Erythroblast (primary cell): Measurements from ENCODE around the gene GALK1.

Source experiments
- DNase-seq, 2 experiments: peaks; one replicate each; lab custom pipeline; 2025; lab: John Stamatoyannopoulos, UW
- GATA1 ChIP-seq: IDR thresholded peaks from 2 replicates; pipeline ENCODE4 v1.6.1; 2011; ENCODE audit warnings: low read depth, mild to moderate bottlenecking, control low read depth, low read length, moderate library complexity
- POLR2A ChIP-seq: IDR thresholded peaks from 2 replicates; pipeline ENCODE4 v1.6.1; 2011; ENCODE audit warnings: mild to moderate bottlenecking, low read length

Gene GALK1

DNA sequence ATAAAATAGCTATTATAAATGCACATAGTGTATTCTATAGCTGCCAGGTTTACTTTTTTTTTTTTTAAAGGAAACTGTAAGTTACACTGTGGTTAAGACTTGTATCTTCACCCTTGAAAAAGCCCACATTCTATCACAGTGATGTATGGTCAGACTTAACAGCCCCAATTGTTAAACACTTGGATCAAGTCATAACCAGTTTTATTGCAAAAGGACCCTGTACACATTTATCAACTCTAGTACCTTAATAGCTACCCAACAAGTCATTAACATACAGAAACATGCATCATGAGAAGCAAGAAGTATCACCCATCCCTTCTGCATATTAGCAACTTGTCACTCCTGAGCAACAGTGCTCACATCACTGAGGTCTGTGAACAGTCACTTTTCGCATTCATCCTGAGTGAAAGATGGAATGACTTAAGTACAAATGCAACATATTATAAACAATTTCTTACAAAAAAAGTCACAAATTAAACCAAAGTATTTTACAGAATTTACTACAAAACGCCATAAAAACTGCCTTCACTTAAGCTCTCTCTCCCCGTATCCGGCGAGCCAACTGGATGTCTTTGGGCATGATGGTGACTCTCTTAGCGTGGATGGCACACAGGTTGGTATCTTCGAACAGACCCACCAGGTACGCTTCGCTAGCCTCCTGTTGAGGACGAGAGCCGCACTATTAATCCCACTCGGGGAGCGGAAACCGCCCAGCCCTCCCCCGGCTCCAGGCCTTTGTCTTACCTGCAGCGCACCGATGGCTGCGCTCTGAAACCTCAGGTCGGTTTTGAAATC is 13.3 kb upstream of the GALK1 start:
- peak in 1 of 2 experiments; percentile 67 for DNase-seq
- peak; percentile 24 for TF ChIP-seq POLR2A

DNA sequence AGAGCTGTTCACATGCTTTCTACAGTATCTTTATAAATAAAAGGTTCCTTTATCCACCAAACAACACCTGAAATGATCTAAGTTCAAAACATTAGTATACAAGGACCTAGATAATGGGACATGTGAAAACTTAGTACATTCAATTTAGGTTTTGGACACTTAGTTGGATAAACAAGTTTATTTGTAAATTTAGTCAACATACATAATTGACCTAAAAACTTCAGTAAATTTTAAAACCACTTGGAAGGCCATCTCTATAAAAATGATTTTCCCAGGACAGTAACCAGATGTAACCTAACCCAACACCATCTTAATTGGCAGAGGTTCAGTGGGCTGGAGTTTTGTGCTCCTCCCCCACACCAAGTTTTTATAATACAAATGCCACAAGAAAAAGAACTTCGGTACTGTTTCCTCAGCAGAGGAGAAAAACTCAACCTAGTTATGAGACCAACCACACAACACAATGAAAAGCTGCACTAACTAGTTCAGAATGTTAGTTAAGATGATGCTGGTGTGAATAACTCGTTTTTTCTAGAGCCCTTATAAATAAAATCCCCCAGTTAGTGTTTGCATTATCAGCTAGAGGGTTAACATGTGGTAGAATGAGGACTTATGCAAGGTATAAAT is 12.4 kb upstream of the GALK1 start:
- no peak for DNase-seq

GRCh38 chr17:75776386-75777295 is 11.6 kb upstream of the GALK1 start:
- TF ChIP-seq POLR2A: peak; percentile 93
- no peak for TF ChIP-seq GATA1
- peak; percentile 74 to 75 for DNase-seq

More for the DNA sequence above, 12.4 kb upstream of the GALK1 start:
- no peak for TF ChIP-seq GATA1
- TF ChIP-seq POLR2A: no peak

- TF ChIP-seq GATA1 (no peak), POLR2A (no peak)
- DNase-seq: peak in 1 of 2 experiments; percentile 51
Measured at GRCh38 chr17:75774991-75775668, 10.1 kb upstream of the GALK1 start.

DNA sequence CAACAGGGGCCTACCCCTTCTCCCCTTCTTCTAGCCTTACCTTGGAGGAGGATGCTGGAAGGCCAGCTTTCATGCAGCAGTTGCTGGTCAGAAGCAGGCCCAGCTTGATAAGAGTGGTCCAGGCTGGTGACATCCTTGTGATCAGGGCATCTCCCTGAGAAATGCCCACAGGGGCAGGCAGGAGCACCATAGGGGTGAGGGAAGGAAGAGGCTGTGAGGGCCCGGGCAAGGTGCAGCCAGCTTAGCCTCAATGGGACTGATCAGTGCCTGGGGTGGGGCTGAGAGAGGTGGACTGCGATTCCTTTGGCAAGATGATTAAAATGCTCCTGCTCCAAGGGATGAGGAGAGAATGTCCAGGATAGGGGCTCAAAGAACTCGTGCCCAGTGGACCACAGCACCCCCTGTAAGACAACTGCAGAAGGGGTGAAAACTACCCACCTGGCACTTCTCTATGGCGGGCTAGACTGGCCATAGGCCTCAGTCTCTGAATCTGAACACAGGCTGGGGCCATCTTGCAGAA is 9.5 kb upstream of the GALK1 start:
- no peak for DNase-seq
- no peak for TF ChIP-seq GATA1
- TF ChIP-seq POLR2A: no peak

- TF ChIP-seq POLR2A (no peak), GATA1 (no peak)
- no peak for DNase-seq
Measured at GRCh38 chr17:75773808-75774470, 8.9 kb upstream of the GALK1 start.

- TF ChIP-seq POLR2A (no peak), GATA1 (no peak)
- no peak for DNase-seq
Measured at GRCh38 chr17:75773121-75773807, 8.3 kb upstream of the GALK1 start.

- no peak for TF ChIP-seq POLR2A
- DNase-seq: no peak
Measured at GRCh38 chr17:75771334-75772281, 6.6 kb upstream of the GALK1 start.

GRCh38 chr17:75769536-75769935 is 4.5 kb upstream of the GALK1 start:
- no peak for DNase-seq
- TF ChIP-seq POLR2A: no peak
- no peak for TF ChIP-seq GATA1

GRCh38 chr17:75767881-75768280 is 2.9 kb upstream of the GALK1 start:
- TF ChIP-seq POLR2A: no peak
- TF ChIP-seq GATA1: no peak
- DNase-seq: no peak

GRCh38 chr17:75765981-75766380 is 989 bp upstream of the GALK1 start:
- no peak for DNase-seq
- TF ChIP-seq POLR2A (no peak), GATA1 (no peak)
